Esophagus squamous epithelium (tissue), 4 donors: ENCODE data around the gene SDR42E1.

Source experiments
- CTCF ChIP-seq, 6 experiments: fragments of 450-650 bp in 4 of 6; fragments of 200-600 bp in 2 of 6; sonication (generic) in 2 of 6; IDR thresholded peaks; one replicate each; pipeline ENCODE4 v1.5.1; 2016 to 2019; ENCODE audit warnings: antibody characterized with exemption in 6 of 6, mild to moderate bottlenecking in 4 of 6, moderate library complexity in 4 of 6
- POLR2A ChIP-seq, 4 donors: fragments of 450-650 bp; IDR thresholded peaks; one replicate each; pipeline ENCODE4 v1.6.1; 2017; ENCODE audit warnings: antibody characterized with exemption in 4 of 4, mild to moderate bottlenecking in 4 of 4, moderate library complexity in 3 of 4

DNA sequence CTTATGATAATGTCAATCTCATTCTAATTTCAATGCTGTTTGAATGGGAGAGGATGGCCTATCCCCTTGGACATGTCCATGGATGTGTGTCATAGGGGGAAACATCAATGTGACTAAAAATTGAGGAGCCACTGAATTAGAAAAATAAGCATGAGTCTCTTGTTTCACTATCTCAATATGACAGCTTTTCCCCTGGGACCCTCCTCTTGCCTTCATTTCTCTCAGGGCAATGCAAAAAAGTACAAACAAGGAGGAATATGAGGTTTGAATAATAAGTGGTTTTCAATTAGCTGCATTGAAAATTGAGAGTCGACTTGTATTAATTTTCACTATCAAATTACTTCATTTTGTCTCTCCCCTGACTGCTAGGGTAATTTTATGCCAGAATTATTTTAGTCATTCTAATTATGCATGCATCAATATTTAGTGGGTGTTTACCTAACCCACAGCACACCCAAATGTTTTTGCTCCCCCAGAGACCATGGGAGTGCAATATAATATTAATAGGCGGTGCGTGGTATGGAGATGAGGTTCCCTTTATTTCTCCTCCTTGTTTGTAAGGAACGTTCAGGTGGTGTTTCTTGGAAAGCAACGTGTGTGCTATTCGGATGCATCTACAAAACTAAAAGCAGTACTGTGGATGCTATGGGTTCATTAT, 6.8 kb upstream of the SDR42E1 start:
- TF ChIP-seq POLR2A (IDR thresholded peaks at IDR 0.05) (no peak), CTCF (IDR thresholded peaks at IDR 0.05) (no peak)
